Adrenal gland (tissue), 12 donors: Measurements from ENCODE around the gene SCYGR5. TPM values are rescaled to one million over a fixed set of nuclear protein-coding genes. Genes with fewer than 3 reads are reported as not detected.

Experiments used
- DNase-seq, 7 donors: peaks; one replicate each; pipeline ENCODE4 v3.0.0-alpha.2; 2019 to 2020
- H3K27ac ChIP-seq, 5 donors: fragments of 200-600 bp; sonication (generic) in 4 of 5; 1 replicate in 3 of 5; 2 replicates in 2 of 5; pipeline versions ENCODE4 v1.5.1 to v1.8.0; 2016 to 2020; ENCODE audit warnings: mild to moderate bottlenecking in 1 of 5
- H3K27me3 ChIP-seq: fragments of 200-600 bp; 2 replicates; pipeline ENCODE4 v1.8.0; 2021
- H3K36me3 ChIP-seq, 2 donors: fragments of 200-600 bp; replicated peaks in 1 of 2; 1 replicate in 1 of 2; 2 replicates in 1 of 2; pipeline versions ENCODE4 v1.5.1 to v1.8.0; 2018 to 2022
- H3K4me1 ChIP-seq, 2 donors: fragments of 200-600 bp; replicated peaks in 1 of 2; 1 replicate in 1 of 2; 2 replicates in 1 of 2; pipeline versions ENCODE4 v1.5.1 to v1.8.0; 2018 to 2021
- H3K4me3 ChIP-seq, 4 donors: fragments of 200-600 bp; sonication (generic) in 3 of 4; one replicate each; pipeline ENCODE4 v1.5.1; 2016 to 2018
- H3K9me3 ChIP-seq, 3 donors: fragments of 200-600 bp; sonication (generic) in 1 of 3; replicated peaks in 1 of 3; 1 replicate in 2 of 3; 2 replicates in 1 of 3; pipeline versions ENCODE4 v1.5.1 to v1.8.0; 2016 to 2021
- POLR2A ChIP-seq, 2 donors: fragments of 450-650 bp; IDR thresholded peaks; one replicate each; pipeline ENCODE4 v1.6.1; 2017; ENCODE audit warnings: antibody characterized with exemption in 2 of 2, mild to moderate bottlenecking in 2 of 2, moderate library complexity in 1 of 2
- WGBS, 4 donors: extraction: QIAGEN DNeasy Blood & Tissue Kit in 2 of 4; methylation state at CpG; one replicate each; pipeline versions ENCODE4 v1.1.5 to v1.1.7; 2013 to 2017; 5-methylcytosine and 5-hydroxymethylcytosine counted together
- intact Hi-C, 2 donors: fragments of 100-400 bp; cut with DNase I; formaldehyde crosslinking; loops; one replicate each; pipeline versions ENCODE4 v1.14.1 to v1.15.0; 2022 to 2023
- polyA plus RNA-seq, 3 donors: library from polyadenylated mRNA; stranded (reverse); fragments of 200-250 nt in 2 of 3; fragments of 350-450 nt in 1 of 3; fragmentation: Illumina TruSeq in 1 of 3; extraction: RNeasy Lipid Tissue Mini Kit (QIAGEN cat#74804) in 1 of 3; gene quantifications; one replicate each; pipeline ENCODE4 v1.2.3, GENCODE V29; 2013 to 2014
- total RNA-seq, 9 donors: library from RNA; depleted of rRNA in 4 of 9; stranded (reverse); fragments of >200 nt in 4 of 9; fragments of 120-200 nt in 1 of 9; fragmentation: NEBNext Ultra II Directional in 1 of 9; extraction: Animal tissue kit (Norgen Biotek cat#: 25700) in 1 of 9; gene quantifications; one replicate each; pipeline versions ENCODE4 v1.1.0 to v1.2.4, GENCODE V29; 2013 to 2023
- TF ChIP-seq, protein P1 (sequence below), 6 experiments: fragments of 450-650 bp in 4 of 6; fragments of 200-600 bp in 2 of 6; sonication (generic) in 1 of 6; IDR thresholded peaks; 1 replicate in 5 of 6; 2 replicates in 1 of 6; pipeline versions ENCODE4 v1.5.1 to v1.8.0; 2016 to 2021; ENCODE audit warnings: antibody characterized with exemption in 6 of 6, mild to moderate bottlenecking in 2 of 6, moderate library complexity in 1 of 6
- donor health status: healthy with polysubstance abuse.
- donor health status: Bipolar disorder and iron deficiency.
- donor health status: DM: yes; HTN: yes; CAD: no.
- donor health status: DM: no; HTN: no; CAD: no.
- donor health status: DM: no; HTN: no; CAD: no.
- donor health status: DM: yes; HTN: yes; CAD: no.

The SCYGR5 gene
- total and polyA plus RNA-seq, 12 donors = not detected

DNA sequence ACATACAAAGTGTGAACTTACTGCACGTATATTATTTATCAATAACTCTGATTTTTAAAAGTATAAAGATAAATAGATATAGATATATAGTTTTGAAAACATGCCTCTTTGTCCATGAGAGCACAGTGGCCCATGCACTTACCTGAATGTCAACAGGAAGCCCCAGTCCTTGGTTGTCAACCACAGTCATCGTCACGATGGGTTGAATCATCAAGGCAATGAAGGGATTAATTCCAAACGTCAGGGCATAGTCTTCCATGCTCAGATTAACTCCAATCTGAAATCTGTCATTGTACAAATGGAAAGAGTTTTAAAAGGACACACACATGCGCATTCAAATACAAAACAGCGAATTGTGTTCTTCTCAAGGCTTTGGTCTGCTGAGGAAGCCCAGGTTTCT, 33.8 kb upstream of the SCYGR5 start:
- Histone ChIP-seq H3K4me1 (no peaks in the 10 kb centered on the region), H3K36me3 (no peaks in the 10 kb centered on the region), H3K27ac (no peak overlapping the region), H3K27me3 (peaks cover 3% of the 10 kb centered on the region), H3K4me3 (no peak overlapping the region), H3K9me3 (no peaks in the 10 kb centered on the region)
- WGBS, 4 donors = 80 to 86% (median 82%) methylated on average over 6 of the region's 6 CpGs
- intact Hi-C loops = no loop called here
- TF ChIP-seq POLR2A (IDR thresholded peaks at IDR 0.05) = no peak
- TF ChIP-seq, protein P1, sequence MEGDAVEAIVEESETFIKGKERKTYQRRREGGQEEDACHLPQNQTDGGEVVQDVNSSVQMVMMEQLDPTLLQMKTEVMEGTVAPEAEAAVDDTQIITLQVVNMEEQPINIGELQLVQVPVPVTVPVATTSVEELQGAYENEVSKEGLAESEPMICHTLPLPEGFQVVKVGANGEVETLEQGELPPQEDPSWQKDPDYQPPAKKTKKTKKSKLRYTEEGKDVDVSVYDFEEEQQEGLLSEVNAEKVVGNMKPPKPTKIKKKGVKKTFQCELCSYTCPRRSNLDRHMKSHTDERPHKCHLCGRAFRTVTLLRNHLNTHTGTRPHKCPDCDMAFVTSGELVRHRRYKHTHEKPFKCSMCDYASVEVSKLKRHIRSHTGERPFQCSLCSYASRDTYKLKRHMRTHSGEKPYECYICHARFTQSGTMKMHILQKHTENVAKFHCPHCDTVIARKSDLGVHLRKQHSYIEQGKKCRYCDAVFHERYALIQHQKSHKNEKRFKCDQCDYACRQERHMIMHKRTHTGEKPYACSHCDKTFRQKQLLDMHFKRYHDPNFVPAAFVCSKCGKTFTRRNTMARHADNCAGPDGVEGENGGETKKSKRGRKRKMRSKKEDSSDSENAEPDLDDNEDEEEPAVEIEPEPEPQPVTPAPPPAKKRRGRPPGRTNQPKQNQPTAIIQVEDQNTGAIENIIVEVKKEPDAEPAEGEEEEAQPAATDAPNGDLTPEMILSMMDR (IDR thresholded peaks at IDR 0.05) = no peak
- no peak for DNase-seq

DNA sequence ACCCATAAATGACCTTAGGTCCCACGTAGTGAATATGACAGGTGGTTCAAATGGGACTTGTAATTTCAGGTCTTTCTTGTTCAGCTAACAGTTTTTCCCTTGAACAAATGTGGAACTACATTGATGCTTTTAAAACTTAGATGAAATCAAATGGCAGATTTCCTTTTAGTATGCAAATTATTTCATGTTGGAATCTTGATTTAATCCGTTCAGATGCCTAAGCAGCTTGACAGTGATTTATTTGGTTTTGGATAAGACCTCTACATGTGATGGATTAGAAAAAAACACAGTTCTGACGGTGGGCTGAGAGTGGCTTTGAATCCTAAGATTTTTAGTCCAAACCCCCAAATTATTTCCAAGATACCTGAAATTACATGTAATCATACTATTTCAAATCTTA, 32.4 kb upstream of the SCYGR5 start:
- no peaks in the 10 kb centered on the region for H3K36me3 ChIP-seq

DNA sequence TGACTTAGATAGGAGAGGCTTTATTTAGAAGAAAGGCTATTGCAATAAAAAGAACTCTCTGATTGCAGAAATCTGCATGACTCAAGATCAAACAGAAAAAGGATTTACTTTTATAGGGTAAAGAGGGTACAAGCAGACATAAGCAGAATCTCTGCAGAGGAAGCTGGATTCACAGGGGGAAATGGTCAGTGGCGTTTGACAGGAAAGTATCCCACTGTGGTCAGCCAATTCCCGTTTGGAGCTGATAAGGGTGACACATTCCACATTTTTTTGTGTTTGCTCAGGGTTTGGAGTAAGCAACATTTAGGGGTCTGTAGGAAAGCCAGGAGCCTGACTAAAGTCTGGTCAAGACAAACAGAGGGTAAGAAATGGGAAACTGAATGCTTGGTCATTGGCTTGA, 23.9 kb upstream of the SCYGR5 start:
- Histone ChIP-seq H3K27me3 (no peaks in the 10 kb centered on the region), H3K4me1 (no peaks in the 10 kb centered on the region), H3K27ac (no peak overlapping the region), H3K36me3 (no peaks in the 10 kb centered on the region), H3K9me3 (no peaks in the 10 kb centered on the region), H3K4me3 (no peak overlapping the region)
- intact Hi-C loops = no loop called here
- no peak for TF ChIP-seq POLR2A (IDR thresholded peaks at IDR 0.05)
- TF ChIP-seq, protein P1 (IDR thresholded peaks at IDR 0.05) = no peak
- DNase-seq = no peak
- 8 to 46% (median 32%) methylated on average over 2 of the region's 2 CpGs for WGBS, 4 donors

More for the DNA sequence above, 32.4 kb upstream of the SCYGR5 start:
- H3K27me3 ChIP-seq = peaks cover 3% of the 10 kb centered on the region
- H3K27ac ChIP-seq = no peak overlapping the region
- WGBS, 4 donors = 60 to 70% (median 63%) methylated on average over 3 of the region's 3 CpGs
- no peak for DNase-seq
- H3K9me3 ChIP-seq = no peaks in the 10 kb centered on the region
- no peaks in the 10 kb centered on the region for H3K4me1 ChIP-seq
- intact Hi-C loops = no loop called here
- no peak for TF ChIP-seq POLR2A (IDR thresholded peaks at IDR 0.05)
- TF ChIP-seq, protein P1 (IDR thresholded peaks at IDR 0.05) = no peak
- no peak overlapping the region for H3K4me3 ChIP-seq

DNA sequence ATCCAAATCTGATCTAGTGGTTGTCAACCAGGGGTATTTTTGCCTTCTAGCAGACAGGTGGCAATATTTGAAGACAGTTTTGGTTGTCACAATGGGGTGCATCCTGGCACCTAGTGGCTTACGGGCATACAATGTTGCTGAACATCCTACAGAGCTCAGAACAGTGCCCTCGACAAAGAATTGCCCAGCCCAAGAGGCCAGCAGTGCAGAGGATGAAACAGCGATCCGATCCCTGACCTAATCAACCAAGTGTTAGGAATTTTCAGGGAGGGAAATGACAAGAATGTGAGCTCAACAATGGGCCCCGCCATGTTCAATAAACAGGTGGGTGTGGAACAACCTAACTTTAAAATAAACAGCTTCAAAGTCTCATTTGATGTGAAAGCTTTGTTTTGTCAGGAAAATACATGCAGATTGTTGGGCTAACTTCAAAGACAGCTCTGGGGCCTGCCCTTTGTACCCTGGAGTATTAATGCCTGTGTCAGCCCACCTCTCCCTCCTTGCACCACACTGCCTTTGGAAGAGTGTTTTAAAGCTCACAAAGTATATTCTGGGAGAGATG, 22.5 kb upstream of the SCYGR5 start:
- no peak overlapping the region for H3K4me3 ChIP-seq
- no peaks in the 10 kb centered on the region for H3K4me1 ChIP-seq
- no peak overlapping the region for H3K27ac ChIP-seq
- intact Hi-C loops = no loop called here
- TF ChIP-seq, protein P1 (IDR thresholded peaks at IDR 0.05) = no peak
- TF ChIP-seq POLR2A (IDR thresholded peaks at IDR 0.05) = no peak
- DNase-seq = no peak
- no peaks in the 10 kb centered on the region for H3K9me3 ChIP-seq
- H3K27me3 ChIP-seq = no peaks in the 10 kb centered on the region
- 87 to 95% (median 91%) methylated on average over 5 of the region's 5 CpGs for WGBS, 4 donors
- no peaks in the 10 kb centered on the region for H3K36me3 ChIP-seq
